Activated CD4-positive, CD25-positive, alpha-beta regulatory T cell treated with anti-CD3 and anti-CD28 coated beads, Interleukin-2, amount 50 U/mL, for 16 hours (primary cell): ENCODE measurements around the gene ANKMY2.
"Not testable (repeated sequence)": the region's sequence is repeated elsewhere in the genome, so short reads cannot be mapped to it uniquely, and the experiment has no call there.

Experiments used
- DNase-seq: peaks from one replicate; pipeline ENCODE4 v3.0.0-alpha.2; 2020; ENCODE audit warnings: low read depth, low spot score

ANKMY2 gene

GRCh38 chr7:16627236-16627635 is 18.3 kb downstream of the ANKMY2 start:
- DNase-seq, result no peak

GRCh38 chr7:16626388-16626787 is 19.2 kb downstream of the ANKMY2 start:
- DNase-seq, result no peak

- no peak for DNase-seq
These were observed 25.6 kb downstream of the ANKMY2 start for GRCh38 chr7:16619979-16620408.

- no peak for DNase-seq
These were observed 29.0 kb downstream of the ANKMY2 start for GRCh38 chr7:16616542-16616941.

- DNase-seq, result no peak
These were observed 29.4 kb downstream of the ANKMY2 start for GRCh38 chr7:16616122-16616521.

- no peak for DNase-seq
These were observed 30.3 kb downstream of the ANKMY2 start for GRCh38 chr7:16615228-16615627.

GRCh38 chr7:16611711-16612110 is 33.8 kb downstream of the ANKMY2 start:
- no peak for DNase-seq

- DNase-seq, result no peak
These were observed 35.6 kb downstream of the ANKMY2 start for GRCh38 chr7:16609842-16610450.

- no peak for DNase-seq
These were observed 38.9 kb downstream of the ANKMY2 start for GRCh38 chr7:16606704-16607103.

- no peak for DNase-seq
These were observed 41.5 kb downstream of the ANKMY2 start for GRCh38 chr7:16604054-16604453.

- no peak for DNase-seq
These were observed 41.9 kb downstream of the ANKMY2 start for GRCh38 chr7:16603633-16604032.

GRCh38 chr7:16599860-16600259 is 45.7 kb downstream of the ANKMY2 start:
- no peak for DNase-seq

GRCh38 chr7:16598015-16598414 is 47.5 kb downstream of the ANKMY2 start:
- DNase-seq, result no peak

- DNase-seq, result not testable (repeated sequence)
These were observed 50.0 kb downstream of the ANKMY2 start for GRCh38 chr7:16595596-16595995.

- no peak for DNase-seq
These were observed 50.9 kb downstream of the ANKMY2 start for GRCh38 chr7:16594676-16595075.

GRCh38 chr7:16594061-16594460 is 51.5 kb downstream of the ANKMY2 start:
- no peak for DNase-seq

- DNase-seq, result no peak
These were observed 53.2 kb downstream of the ANKMY2 start for GRCh38 chr7:16592395-16592794.

GRCh38 chr7:16590424-16590823 is 55.1 kb downstream of the ANKMY2 start:
- no peak for DNase-seq

GRCh38 chr7:16589881-16590280 is 55.7 kb downstream of the ANKMY2 start:
- no peak for DNase-seq

GRCh38 chr7:16587790-16588189 is 57.8 kb downstream of the ANKMY2 start:
- no peak for DNase-seq

- DNase-seq, result no peak
These were observed 58.4 kb downstream of the ANKMY2 start for GRCh38 chr7:16587129-16587528.

GRCh38 chr7:16586081-16586874 is 59.3 kb downstream of the ANKMY2 start:
- no peak for DNase-seq

- no peak for DNase-seq
These were observed 60.0 kb downstream of the ANKMY2 start for GRCh38 chr7:16585540-16585939.
